Measurements from ENCODE around the gene MCF2L2. TPM values are rescaled to one million over a fixed set of nuclear protein-coding genes. Genes with fewer than 3 reads are reported as not detected.

The MCF2L2 gene
- total and polyA plus RNA-seq, 7 donors: 0.99 to 5.0 (median 4.0) TPM; not detected in 1

DNA sequence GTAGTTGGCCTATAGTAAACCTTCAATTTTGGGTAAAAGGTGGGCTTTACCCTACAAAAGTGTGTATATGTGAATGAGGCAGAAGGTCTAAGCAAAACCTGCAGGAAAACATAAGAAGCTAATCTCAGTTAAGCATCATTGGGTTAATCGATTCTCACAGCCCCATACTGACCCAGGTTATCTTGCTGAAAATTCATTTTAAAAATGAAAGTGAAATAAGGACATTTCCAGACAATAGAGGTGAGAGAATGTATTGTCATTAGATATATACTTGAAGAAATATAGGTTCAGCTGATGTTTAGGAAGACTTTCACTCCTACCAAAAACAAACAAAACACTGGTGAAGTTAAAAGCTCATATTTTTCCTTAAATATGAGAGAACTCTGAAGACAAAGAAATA lies 85.6 kb downstream of the MCF2L2 start:
- WGBS, 2 donors: 57 to 72% methylated on average over 1 of the region's 1 CpG
- intact Hi-C loops (cut with DNase I): no loop called here
- peaks cover 0 to 12% (median 2%) of the 10 kb centered on the region in 4 donors for H3K9me3 ChIP-seq
- no peaks in the 10 kb centered on the region for H3K36me3 ChIP-seq
- H3K27ac ChIP-seq: no peak overlapping the region
- no peaks in the 10 kb centered on the region for H3K27me3 ChIP-seq
- TF ChIP-seq EP300 (IDR thresholded peaks at IDR 0.05): no peak
- no peak for TF ChIP-seq POLR2A (IDR thresholded peaks at IDR 0.05)
- no peak for TF ChIP-seq POLR2AphosphoS5 (IDR thresholded peaks at IDR 0.05)
- TF ChIP-seq, protein P1, sequence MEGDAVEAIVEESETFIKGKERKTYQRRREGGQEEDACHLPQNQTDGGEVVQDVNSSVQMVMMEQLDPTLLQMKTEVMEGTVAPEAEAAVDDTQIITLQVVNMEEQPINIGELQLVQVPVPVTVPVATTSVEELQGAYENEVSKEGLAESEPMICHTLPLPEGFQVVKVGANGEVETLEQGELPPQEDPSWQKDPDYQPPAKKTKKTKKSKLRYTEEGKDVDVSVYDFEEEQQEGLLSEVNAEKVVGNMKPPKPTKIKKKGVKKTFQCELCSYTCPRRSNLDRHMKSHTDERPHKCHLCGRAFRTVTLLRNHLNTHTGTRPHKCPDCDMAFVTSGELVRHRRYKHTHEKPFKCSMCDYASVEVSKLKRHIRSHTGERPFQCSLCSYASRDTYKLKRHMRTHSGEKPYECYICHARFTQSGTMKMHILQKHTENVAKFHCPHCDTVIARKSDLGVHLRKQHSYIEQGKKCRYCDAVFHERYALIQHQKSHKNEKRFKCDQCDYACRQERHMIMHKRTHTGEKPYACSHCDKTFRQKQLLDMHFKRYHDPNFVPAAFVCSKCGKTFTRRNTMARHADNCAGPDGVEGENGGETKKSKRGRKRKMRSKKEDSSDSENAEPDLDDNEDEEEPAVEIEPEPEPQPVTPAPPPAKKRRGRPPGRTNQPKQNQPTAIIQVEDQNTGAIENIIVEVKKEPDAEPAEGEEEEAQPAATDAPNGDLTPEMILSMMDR (IDR thresholded peaks at IDR 0.05): no peak
- H3K4me3 ChIP-seq: no peak overlapping the region
- H3K4me1 ChIP-seq: no peaks in the 10 kb centered on the region
- no peak for DNase-seq

DNA sequence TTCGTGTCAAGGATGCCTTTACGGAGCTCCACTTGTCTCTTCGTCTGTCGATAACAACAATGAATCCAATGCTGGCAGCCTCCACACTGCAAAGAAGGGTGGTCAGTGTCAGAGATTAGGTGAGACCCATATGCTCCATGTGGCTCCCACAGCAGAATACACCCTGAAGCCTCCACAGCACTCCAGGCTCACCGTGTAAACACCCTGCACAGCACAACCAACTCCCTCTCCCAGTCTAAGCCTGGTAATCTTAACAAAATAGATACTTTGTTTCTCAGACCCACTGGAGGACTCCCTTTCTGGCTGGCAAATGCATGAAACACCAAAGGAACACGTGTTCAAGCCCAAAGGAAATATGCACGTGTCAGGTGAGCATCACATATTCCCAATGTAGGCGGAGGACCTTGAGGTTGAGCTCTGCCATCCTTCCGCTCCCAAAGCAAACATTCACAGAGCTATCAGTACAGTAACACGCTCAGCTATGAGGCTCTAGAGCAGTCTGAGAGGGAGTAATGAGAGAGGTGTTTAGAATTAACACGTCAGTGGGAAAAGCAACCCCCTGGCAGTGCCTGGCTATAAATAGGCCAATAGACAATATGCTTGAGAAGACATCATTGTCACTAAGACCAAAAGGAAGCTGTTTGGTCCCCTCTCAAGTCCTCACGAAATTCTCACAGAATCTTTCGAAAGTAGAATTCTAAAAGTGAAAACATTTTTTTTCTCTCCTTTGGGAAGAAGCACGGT lies 86.7 kb downstream of the MCF2L2 start:
- intact Hi-C loops (cut with DNase I): no loop called here
- Histone ChIP-seq H3K36me3 (no peaks in the 10 kb centered on the region), H3K9me3 (peaks cover 0 to 8% (median under 1%) of the 10 kb centered on the region in 4 donors), H3K27me3 (no peaks in the 10 kb centered on the region), H3K4me1 (no peaks in the 10 kb centered on the region), H3K4me3 (no peak overlapping the region), H3K27ac (no peak overlapping the region)
- no peak for DNase-seq
- 75 to 76% methylated on average over 14 of the region's 14 CpGs for WGBS, 2 donors
- TF ChIP-seq POLR2A (IDR thresholded peaks at IDR 0.05): no peak
- no peak for TF ChIP-seq POLR2AphosphoS5 (IDR thresholded peaks at IDR 0.05)
- no peak for TF ChIP-seq EP300 (IDR thresholded peaks at IDR 0.05)
- TF ChIP-seq, protein P1 (IDR thresholded peaks at IDR 0.05): no peak

DNA sequence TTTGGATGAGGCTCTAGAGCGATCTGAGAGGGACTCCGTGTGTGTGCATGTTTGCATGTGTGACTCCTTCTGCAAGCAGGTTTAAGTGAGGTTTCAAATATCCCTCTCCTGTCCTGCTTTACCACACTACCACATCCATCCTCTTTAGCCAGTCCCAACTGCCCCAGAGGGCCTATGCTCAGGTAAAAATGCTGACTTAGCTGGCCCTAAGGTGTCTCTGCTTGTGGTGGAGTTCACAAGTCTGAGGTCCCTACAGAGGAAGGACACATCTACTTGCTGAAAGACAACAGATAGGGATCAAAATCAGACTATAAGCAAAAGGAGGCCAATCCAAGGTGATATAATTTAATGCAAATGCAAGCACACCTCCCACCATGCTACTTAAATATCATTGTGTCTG lies 88.2 kb downstream of the MCF2L2 start:
- H3K9me3 ChIP-seq: peaks cover 0 to 2% (median 0%) of the 10 kb centered on the region in 4 donors
- no peaks in the 10 kb centered on the region for H3K27me3 ChIP-seq
- intact Hi-C loops (cut with DNase I): no loop called here
- H3K27ac ChIP-seq: no peak overlapping the region
- DNase-seq: no peak
- 97 to 98% methylated on average over 2 of the region's 2 CpGs for WGBS, 2 donors
- no peaks in the 10 kb centered on the region for H3K4me1 ChIP-seq
- H3K36me3 ChIP-seq: no peaks in the 10 kb centered on the region
- H3K4me3 ChIP-seq: no peak overlapping the region
- no peak for TF ChIP-seq POLR2AphosphoS5 (IDR thresholded peaks at IDR 0.05)
- no peak for TF ChIP-seq POLR2A (IDR thresholded peaks at IDR 0.05)
- TF ChIP-seq, protein P1 (IDR thresholded peaks at IDR 0.05): no peak
- TF ChIP-seq EP300 (IDR thresholded peaks at IDR 0.05): no peak

DNA sequence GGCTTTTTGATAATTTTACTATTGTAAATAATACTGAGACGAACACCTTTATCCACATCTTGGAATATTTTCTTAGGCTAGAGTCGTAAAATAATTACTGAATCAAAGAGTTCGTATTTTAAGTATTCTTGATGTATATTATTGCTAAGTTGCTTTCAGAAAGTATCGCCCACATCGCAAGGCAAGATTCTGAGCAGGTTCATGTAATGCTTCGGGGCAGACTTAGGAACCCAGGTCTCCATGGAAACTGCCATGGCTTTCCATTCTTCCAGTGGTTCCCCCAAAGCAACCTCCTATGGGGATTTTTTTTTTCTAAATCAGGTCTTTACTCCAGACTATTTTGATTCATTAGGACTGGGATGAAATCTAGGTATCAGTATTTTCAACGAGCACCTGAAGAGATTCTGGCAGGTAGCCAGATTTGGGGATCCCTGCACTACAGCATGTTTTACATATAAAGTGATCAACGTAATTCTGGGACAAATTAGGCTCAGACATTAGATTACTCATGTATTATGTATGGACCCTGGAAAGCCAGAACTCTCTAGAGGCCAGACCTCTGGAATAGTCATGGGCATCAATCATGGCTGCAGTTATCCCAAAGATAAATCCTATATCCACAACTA lies 88.8 kb downstream of the MCF2L2 start:
- Histone ChIP-seq H3K4me1 (no peaks in the 10 kb centered on the region), H3K27ac (no peak overlapping the region), H3K27me3 (no peaks in the 10 kb centered on the region), H3K36me3 (no peaks in the 10 kb centered on the region), H3K9me3 (no peaks in the 10 kb centered on the region), H3K4me3 (no peak overlapping the region)
- TF ChIP-seq EP300 (IDR thresholded peaks at IDR 0.05) (no peak), POLR2AphosphoS5 (IDR thresholded peaks at IDR 0.05) (no peak), POLR2A (IDR thresholded peaks at IDR 0.05) (no peak)
- TF ChIP-seq, protein P1 (IDR thresholded peaks at IDR 0.05): no peak
- DNase-seq: no peak
- WGBS, 2 donors: 88 to 92% methylated on average over 8 of the region's 8 CpGs
- intact Hi-C loops (cut with DNase I): no loop called here
